Cerebellar nuclear complex (tissue), 1 donor: ENCODE data around the gene RRBP1.

Experiments used
- DNase-seq, 2 experiments: peaks; one replicate each; lab custom pipeline; 2025; lab: John Stamatoyannopoulos, UW

The RRBP1 gene

GRCh38 chr20:17579369-17580039 is 102.5 kb downstream of the RRBP1 start:
- DNase-seq = no peak

- DNase-seq = no peak
These were observed 105.8 kb downstream of the RRBP1 start for GRCh38 chr20:17576215-17576614.

GRCh38 chr20:17573463-17573862 is 108.6 kb downstream of the RRBP1 start:
- no peak for DNase-seq

GRCh38 chr20:17572034-17572638 is 109.9 kb downstream of the RRBP1 start:
- no peak for DNase-seq

GRCh38 chr20:17571153-17571527 is 110.9 kb downstream of the RRBP1 start:
- DNase-seq = no peak

GRCh38 chr20:17570347-17571152 is 111.5 kb downstream of the RRBP1 start:
- DNase-seq = no peak

- DNase-seq = peak; percentile 42 to 54
These were observed 112.3 kb downstream of the RRBP1 start, which contains the start of gene DSTN for GRCh38 chr20:17569616-17570346. Gene DSTN, plus strand, starts transcription at chr20:17570075. Its CDS starts 134 bp downstream, at chr20:17570209.

- DNase-seq = peak in 1 of 2 experiments; percentile 2
These were observed 113.0 kb downstream of the RRBP1 start for GRCh38 chr20:17568972-17569521.

- DNase-seq = no peak
These were observed 113.8 kb downstream of the RRBP1 start for GRCh38 chr20:17568045-17568788.

GRCh38 chr20:17566345-17566744 is 115.7 kb downstream of the RRBP1 start:
- DNase-seq = no peak

- DNase-seq = no peak
These were observed 116.7 kb downstream of the RRBP1 start for GRCh38 chr20:17565169-17565845.
